ENCODE data around the gene AMIGO3.
"Not testable (repeated sequence)": the region's sequence is repeated elsewhere in the genome, so short reads cannot be mapped to it uniquely, and the experiment has no call there.

The AMIGO3 gene

GRCh38 chr3:49689908-49690624 is 29.4 kb downstream of the AMIGO3 start:
- not testable (repeated sequence) for DNase-seq (ENCODE audit: extremely low read depth in 1 of 2, low read depth in 1 of 2)

GRCh38 chr3:49689046-49689907 is 30.2 kb downstream of the AMIGO3 start, which contains the start of the genes MST1 and RNF123:
MST1 (minus strand) TSS chr3:49689474; CDS start chr3:49688691, 783 bp downstream.
RNF123 (plus strand) TSS chr3:49689557; CDS start chr3:49691166, 1,609 bp downstream.
- DNase-seq (ENCODE audit: extremely low read depth in 1 of 2, low read depth in 1 of 2) = peak; percentile 82 to 85

DNA sequence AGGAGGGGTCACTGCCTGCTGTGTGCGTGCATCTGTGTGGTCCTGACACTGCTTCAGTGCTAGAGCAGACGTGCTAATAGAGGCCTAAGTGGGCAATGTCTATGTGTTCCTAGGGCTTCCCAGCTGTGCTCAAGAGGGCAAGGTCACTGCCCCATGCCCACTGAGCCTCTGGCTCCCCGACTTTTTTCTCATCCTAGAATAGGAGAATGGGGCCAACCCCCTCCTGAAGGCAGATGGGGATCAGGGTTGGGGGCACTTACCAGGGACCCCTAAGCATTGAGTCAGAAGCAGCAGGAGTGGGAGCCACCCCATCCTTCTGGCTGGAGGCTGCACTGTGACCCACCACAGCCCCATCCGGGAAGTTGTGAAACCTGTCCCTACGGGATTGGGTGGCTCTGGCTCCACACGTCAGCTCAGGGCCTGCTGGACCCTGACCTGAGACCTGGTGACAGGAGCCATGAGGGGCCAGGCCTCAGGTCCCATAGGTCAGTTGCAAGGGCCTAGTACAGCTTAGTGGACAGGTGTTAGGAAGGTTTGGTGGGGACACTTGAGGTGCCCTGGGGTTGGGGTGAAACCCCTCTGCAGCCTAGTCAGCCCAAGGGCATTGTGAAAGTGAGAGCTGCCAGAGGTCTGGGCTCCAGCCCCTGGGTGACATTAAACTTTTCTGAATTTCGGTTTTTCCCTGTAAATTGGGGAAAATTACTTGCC is 31.0 kb downstream of the AMIGO3 start:
- not testable (repeated sequence) for DNase-seq (ENCODE audit: extremely low read depth in 1 of 2, low read depth in 1 of 2)

DNA sequence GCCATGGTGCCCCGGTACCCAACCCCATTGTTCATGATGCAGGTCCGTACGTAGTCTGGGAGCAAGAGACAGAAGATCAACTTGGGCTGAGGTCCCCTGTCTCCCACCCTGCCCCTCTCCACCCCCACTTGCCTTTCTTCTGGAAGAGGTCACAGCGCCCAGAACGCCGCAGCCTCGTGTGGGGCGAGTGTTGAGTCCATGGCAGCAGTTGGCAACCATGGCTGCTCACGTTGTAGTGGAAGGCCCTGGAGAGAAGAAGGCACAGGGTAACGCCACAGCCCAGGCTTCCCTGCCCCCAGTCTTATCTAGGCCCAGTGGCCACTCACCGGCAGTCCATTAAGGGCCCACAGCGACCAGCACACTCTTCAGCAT is 32.1 kb downstream of the AMIGO3 start:
- not testable (repeated sequence) for DNase-seq (ENCODE audit: extremely low read depth in 1 of 2, low read depth in 1 of 2)

- peak; percentile 46 to 59 for DNase-seq (ENCODE audit: extremely low read depth in 1 of 2, low read depth in 1 of 2)
These were observed 32.6 kb downstream of the AMIGO3 start for GRCh38 chr3:49686769-49687423.

DNA sequence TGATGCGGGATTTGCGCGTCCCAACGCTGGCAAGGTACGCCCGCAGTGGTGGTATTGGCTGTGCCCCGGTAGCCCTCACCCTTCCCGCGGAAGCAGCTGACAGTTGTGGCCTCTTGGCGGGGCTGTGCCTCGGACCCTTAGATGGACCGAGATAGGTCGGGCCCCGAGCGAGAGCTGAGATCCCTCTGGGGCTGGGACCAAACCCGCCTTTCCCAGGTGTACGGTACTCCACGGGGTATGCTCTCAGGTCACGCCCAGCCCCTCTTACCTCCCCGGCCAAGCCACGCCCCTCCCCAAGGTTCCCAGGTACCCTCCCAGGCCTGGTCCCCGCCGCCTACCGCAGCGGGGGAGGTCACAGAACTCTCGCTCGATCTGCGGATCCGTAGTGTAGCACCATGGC is 33.1 kb downstream of the AMIGO3 start:
- not testable (repeated sequence) for DNase-seq (ENCODE audit: extremely low read depth in 1 of 2, low read depth in 1 of 2)

DNA sequence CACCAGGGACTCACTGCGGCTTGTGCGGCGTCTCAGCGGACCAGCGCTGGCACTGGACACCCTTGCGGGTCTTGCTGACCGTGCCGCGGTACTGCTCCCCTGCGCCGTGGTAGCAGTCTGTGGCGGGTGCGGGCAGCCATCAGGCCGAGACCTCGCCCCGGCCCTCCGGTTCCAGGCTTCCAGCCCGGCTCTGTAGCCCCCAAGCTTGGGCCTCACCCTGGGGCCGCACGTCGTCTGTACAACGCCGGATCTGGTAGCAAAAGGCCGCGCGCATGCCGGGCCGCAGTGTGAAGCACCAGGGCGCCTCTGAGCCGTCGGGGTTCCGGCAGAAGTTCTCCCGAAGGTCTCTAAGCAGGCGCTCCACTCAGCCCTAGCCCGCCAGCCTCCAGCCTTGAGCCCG is 33.6 kb downstream of the AMIGO3 start:
- DNase-seq (ENCODE audit: extremely low read depth in 1 of 2, low read depth in 1 of 2) = not testable (repeated sequence)

DNA sequence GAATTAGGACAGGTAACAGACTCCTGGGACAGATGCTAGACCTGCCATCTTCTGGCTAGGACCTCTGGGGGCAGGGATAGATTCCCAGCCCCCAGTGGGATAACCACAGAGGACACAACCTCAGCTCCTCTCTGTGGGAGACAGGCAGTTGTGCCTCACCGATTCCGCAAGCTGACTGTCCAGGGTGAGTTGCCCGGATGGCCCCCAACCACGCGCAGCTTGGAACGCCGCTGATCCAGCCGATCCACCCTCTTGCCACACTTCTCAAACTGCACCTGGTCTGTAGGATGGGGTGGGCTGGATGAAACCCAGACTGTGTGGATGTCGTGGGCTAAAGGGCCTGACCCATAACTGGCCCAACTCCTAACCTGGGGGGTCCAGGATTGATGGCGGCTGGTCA is 34.4 kb downstream of the AMIGO3 start:
- not testable (repeated sequence) for DNase-seq (ENCODE audit: extremely low read depth in 1 of 2, low read depth in 1 of 2)

GRCh38 chr3:49684453-49684852 is 35.0 kb downstream of the AMIGO3 start:
- DNase-seq (ENCODE audit: extremely low read depth in 1 of 2, low read depth in 1 of 2) = not testable (repeated sequence)

- DNase-seq (ENCODE audit: extremely low read depth in 1 of 2, low read depth in 1 of 2) = no peak
These were observed 36.3 kb downstream of the AMIGO3 start for GRCh38 chr3:49683162-49683561.

DNA sequence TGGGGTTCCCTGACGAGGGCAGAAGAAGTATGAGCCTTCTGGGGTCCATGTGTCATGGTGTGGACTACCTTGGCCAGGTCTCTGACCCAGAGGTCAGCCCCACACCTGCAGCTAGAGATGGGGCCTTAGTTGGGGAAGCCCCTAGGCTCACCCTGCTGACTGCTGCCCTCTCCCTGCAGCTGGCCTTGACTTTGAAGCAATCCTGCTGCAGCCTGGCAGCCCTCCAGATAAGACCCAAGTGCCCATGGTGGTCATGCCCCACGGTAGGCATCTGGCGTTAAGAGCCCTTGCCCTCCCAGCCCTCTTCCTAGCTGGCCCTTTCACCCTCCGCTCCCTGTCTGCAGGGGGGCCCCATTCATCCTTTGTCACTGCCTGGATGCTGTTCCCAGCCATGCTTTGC is 37.9 kb downstream of the AMIGO3 start:
- DNase-seq (ENCODE audit: extremely low read depth in 1 of 2, low read depth in 1 of 2) = no peak

DNA sequence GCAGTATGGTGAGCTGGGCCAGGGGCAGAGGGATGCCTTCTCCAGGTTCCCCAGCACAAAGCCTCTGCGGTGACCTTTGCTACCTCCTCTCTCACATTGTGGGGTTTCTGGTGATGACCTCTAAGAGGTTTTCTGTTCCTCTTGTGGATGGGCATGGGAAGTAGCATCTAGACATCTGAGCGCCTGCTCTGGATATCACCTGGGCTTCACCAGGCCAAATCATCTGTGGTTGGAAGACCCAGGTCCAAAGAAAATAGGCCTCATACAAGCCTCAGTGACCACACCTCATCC is 38.3 kb downstream of the AMIGO3 start:
- DNase-seq (ENCODE audit: extremely low read depth in 1 of 2, low read depth in 1 of 2) = no peak

DNA sequence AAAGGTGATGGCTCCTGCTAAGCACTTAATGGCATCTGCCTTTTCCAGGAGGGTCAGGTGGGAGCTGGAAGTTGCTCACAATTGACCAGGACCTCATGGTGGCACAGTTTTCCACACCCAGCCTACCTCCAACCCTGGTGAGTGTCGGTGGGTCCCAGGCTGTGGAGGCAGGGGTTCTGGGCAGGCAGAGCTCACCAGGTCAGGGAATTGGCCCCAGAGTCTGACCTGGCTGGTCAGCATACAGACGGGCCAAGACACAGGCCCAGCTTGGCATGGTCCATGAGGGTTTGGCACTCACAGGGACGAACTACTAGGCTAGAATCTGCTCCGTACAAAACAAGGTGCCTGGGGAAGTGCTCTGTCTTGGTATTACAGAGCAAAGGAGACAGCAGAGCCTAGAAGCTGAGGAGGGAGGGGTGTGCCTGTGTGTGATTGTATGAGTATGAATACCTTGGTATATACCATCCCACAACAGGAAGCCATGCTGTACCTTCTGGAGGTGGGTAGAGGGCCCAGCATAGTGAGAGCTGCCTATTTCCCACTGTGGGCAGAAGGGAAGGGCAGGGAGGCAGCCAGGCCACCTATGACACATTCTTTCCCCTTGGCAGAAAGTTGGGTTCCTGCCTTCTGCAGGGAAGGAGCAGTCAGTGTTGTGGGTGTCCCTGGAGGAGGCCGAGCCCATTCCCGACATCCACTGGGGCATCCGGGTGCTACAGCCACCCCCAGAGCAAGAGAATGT is 38.8 kb downstream of the AMIGO3 start:
- DNase-seq (ENCODE audit: extremely low read depth in 1 of 2, low read depth in 1 of 2) = no peak

DNA sequence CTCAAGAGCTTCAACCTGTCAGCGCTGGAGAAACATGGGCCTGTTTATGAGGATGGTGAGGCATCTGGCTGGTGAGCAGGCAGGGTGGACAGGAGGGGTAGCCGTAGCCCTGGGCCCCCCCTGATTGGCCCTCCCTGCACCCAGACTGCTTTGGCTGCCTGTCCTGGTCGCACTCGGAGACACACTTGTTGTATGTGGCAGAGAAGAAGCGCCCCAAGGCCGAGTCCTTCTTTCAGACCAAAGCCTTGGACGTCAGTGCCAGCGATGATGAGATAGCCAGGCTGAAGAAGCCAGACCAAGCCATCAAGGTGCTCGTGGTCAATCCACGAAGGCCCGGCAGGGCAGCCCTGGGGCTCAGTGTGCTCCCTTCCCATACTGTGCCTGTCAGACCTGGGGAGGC is 43.6 kb downstream of the AMIGO3 start:
- DNase-seq (ENCODE audit: extremely low read depth in 1 of 2, low read depth in 1 of 2) = no peak

DNA sequence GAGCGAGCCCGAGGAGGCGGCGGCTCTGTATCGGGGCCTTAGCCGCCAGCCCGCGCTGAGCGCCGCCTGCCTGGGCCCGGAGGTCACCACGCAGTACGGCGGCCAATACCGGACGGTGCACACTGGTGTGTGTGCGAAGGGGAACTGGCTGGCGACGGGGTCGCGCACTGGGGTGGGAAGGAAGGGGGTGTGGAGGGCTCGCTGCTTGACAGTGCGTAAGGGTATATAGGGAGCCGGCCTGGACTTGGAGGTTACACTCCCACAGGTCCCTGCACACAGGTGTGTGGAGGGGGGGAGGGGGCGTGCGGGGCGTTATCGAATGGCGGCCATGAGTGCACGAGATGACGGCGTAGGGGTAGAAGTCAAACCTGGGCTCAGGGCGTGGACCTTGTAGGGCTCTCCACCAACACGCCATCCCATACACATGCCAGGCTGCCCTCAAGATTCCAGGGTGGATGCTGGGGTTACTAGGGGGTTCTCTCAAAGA is 44.9 kb downstream of the AMIGO3 start:
- DNase-seq (ENCODE audit: extremely low read depth in 1 of 2, low read depth in 1 of 2) = no peak

- peak; percentile 97 to 100 for DNase-seq (ENCODE audit: extremely low read depth in 1 of 2, low read depth in 1 of 2)
These were observed 45.6 kb downstream of the AMIGO3 start, which contains the start of gene APEH for GRCh38 chr3:49673715-49674496. APEH (plus strand) TSS chr3:49674351; CDS start chr3:49674402, 51 bp downstream.

DNA sequence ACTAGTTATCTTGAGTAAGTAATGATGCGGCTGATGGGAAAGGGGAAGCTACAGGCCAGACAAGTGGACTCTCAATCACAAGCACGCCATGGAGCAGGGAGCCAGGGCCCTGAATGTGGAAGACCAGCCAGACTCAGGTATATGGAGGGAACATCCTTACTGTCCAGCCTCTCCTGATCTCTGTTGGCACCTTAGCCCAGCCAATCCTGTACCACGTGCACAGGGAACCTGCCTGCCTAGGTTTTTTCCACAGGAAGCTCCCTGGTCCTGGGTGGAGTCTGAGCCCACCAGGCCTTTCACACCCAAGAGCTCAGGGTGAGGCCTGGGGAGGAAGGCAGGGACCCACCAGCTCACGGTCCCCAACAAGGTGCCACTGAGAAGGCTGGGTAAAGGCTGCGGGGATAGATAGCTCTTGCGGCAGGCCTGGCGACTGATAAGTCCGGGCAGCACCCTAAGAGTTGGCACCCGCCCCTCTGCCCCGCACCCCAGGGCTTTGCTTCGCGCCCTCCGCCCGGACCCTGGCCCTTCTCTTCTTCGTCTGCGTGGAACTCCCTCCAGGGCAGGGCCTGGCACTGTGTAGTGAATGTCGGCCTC is 46.3 kb downstream of the AMIGO3 start:
- no peak for DNase-seq (ENCODE audit: extremely low read depth in 1 of 2, low read depth in 1 of 2)

GRCh38 chr3:49671291-49672288 is 47.9 kb downstream of the AMIGO3 start:
- peak; percentile 44 to 52 for DNase-seq (ENCODE audit: extremely low read depth in 1 of 2, low read depth in 1 of 2)

Data from stimulated activated CD8-positive, alpha-beta memory T cell treated with anti-CD3 and anti-CD28 coated beads, Interleukin-7, amount 100 ng/mL, for 48 hours (primary cell).